ENCODE results near the gene RNF214. TPM values are rescaled to one million over a fixed set of nuclear protein-coding genes. Genes with fewer than 3 reads are reported as not detected.
"Not testable (repeated sequence)": the region's sequence is repeated elsewhere in the genome, so short reads cannot be mapped to it uniquely, and the experiment has no call there.

RNF214 gene
- total RNA-seq, 1 experiment from 2014 or later = 7.4 TPM

DNA sequence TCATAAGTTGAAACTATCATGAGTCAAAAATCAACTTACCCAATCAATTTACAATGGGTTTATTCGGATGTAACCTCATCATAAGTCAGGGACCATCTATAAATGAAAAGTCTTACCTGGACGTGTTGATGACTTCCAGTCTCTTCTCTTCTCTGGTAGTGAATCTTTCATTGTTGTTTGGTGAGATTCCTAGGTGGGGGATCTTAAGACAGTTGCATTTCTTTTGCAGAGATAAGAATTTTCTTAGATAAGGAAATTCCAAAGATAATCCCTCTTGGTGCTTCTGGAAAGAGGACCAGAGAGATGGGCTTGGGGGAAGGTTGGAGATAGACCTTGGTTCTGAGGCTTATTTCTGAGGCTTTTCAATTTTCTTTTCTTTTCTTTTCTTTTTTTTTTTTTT is 37.4 kb downstream of the RNF214 start:
- ChIA-PET POLR2A (ENCODE audit: unreplicated experiment) (no interaction called here), CTCF (no interaction called here)
- Histone ChIP-seq H3K9me2 (replicated peaks; ENCODE audit: low read length) (no peaks in the 10 kb centered on the region), H3K9me3 (ENCODE audit: low read length) (0 out of 2 replicates have a peak, but pooled peaks cover 4% of the 10 kb centered on the region), H3F3A (ENCODE audit: low read length, unreplicated experiment) (no peaks in the 10 kb centered on the region), H3K4me1 (ENCODE audit: insufficient read depth, low read length) (no peaks in the 10 kb centered on the region), H3K4me3 (ENCODE audit: low read length) (no peak overlapping the region), H3K27me3 (ENCODE audit: low read length) (no peaks in the 10 kb centered on the region), H3K27ac (ENCODE audit: low read length) (no peak overlapping the region), H3K36me3 (ENCODE audit: low read depth, low read length) (peaks cover 14% of the 10 kb centered on the region; the same call in 1 of the 2 replicates), H3K79me2 (ENCODE audit: low read length) (no peaks in the 10 kb centered on the region), H2AFZ (ENCODE audit: low read length) (no peak overlapping the region), H3K9ac (ENCODE audit: low read length) (no peak overlapping the region), H4K20me1 (ENCODE audit: low read length) (no peaks in the 10 kb centered on the region), H3K4me2 (ENCODE audit: low read length) (no peak overlapping the region)
- intact Hi-C loops (cut with micrococcal nuclease) = no loop called here
- ATAC-seq (no peak), DNase-seq (no peak)
- BruUV-seq (replicated peaks) = no TSS peak
- TF ChIP-seq EZH2 (IDR thresholded peaks at IDR 0.05; ENCODE audit: low read length, unreplicated experiment) (no peak), EZH2phosphoT487 (IDR thresholded peaks at IDR 0.05; ENCODE audit: borderline replicate concordance, low read length) (no peak)
- TF ChIP-seq, protein P1, sequence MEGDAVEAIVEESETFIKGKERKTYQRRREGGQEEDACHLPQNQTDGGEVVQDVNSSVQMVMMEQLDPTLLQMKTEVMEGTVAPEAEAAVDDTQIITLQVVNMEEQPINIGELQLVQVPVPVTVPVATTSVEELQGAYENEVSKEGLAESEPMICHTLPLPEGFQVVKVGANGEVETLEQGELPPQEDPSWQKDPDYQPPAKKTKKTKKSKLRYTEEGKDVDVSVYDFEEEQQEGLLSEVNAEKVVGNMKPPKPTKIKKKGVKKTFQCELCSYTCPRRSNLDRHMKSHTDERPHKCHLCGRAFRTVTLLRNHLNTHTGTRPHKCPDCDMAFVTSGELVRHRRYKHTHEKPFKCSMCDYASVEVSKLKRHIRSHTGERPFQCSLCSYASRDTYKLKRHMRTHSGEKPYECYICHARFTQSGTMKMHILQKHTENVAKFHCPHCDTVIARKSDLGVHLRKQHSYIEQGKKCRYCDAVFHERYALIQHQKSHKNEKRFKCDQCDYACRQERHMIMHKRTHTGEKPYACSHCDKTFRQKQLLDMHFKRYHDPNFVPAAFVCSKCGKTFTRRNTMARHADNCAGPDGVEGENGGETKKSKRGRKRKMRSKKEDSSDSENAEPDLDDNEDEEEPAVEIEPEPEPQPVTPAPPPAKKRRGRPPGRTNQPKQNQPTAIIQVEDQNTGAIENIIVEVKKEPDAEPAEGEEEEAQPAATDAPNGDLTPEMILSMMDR (conservative IDR thresholded peaks at IDR 0.05; ENCODE audit: low read depth, low read length) = no peak

DNA sequence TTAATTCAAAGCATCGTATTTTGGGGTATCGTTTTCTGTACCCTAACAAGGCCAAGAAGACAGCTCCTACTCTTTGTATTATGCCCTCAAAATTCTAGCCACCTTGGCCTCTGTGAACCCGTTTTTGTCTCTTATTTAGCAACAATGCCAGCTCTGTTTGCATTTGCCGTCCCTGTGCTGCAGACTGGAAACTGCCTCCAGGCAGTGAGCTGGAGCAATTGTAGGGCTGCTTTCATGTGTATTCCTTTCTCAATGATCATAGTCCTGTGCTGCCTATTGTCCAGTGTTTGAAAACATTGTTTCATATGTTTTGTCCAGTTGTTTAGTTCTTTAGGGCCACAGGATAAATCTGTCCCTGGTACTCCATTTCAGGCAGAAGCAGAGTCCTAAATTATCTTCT is 38.7 kb downstream of the RNF214 start:
- Histone ChIP-seq H3K9me3 (ENCODE audit: low read length) (0 out of 2 replicates have a peak, but pooled peaks cover 4% of the 10 kb centered on the region), H3K4me3 (ENCODE audit: low read length) (no peak overlapping the region), H3K9me2 (replicated peaks; ENCODE audit: low read length) (no peaks in the 10 kb centered on the region), H3K36me3 (ENCODE audit: low read depth, low read length) (peaks cover 14% of the 10 kb centered on the region; the same call in 1 of the 2 replicates), H2AFZ (ENCODE audit: low read length) (no peak overlapping the region), H3K9ac (ENCODE audit: low read length) (no peak overlapping the region), H3K4me2 (ENCODE audit: low read length) (no peak overlapping the region), H3K79me2 (ENCODE audit: low read length) (no peaks in the 10 kb centered on the region), H3F3A (ENCODE audit: low read length, unreplicated experiment) (no peaks in the 10 kb centered on the region), H4K20me1 (ENCODE audit: low read length) (no peaks in the 10 kb centered on the region), H3K4me1 (ENCODE audit: insufficient read depth, low read length) (no peaks in the 10 kb centered on the region), H3K27ac (ENCODE audit: low read length) (no peak overlapping the region), H3K27me3 (ENCODE audit: low read length) (no peaks in the 10 kb centered on the region)
- ATAC-seq = no peak
- BruUV-seq (replicated peaks) = no TSS peak
- no peak for DNase-seq
- TF ChIP-seq EZH2phosphoT487 (IDR thresholded peaks at IDR 0.05; ENCODE audit: borderline replicate concordance, low read length) = no peak
- TF ChIP-seq, protein P1 (conservative IDR thresholded peaks at IDR 0.05; ENCODE audit: low read depth, low read length) = no peak
- CTCF ChIA-PET = no interaction called here
- intact Hi-C loops (cut with micrococcal nuclease) = no loop called here
- POLR2A ChIA-PET (ENCODE audit: unreplicated experiment) = no interaction called here

DNA sequence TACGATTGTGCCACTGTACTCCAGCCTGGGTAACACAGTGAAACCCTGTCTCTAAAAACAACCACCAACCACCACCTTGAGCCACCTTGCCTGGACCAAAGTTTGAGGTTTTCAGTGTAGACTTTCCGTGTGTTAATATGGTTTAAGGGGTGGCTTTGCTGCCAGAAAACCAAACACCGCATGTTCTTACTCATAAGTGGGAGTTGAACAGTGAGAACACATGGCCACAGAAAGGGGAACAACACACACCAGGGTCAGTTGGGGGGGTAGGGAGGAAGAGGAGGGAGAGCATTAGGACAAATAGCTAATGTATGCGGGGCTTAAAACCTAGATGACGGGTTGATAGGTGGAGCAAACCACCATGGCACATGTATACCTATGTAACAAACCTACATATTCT is 39.7 kb downstream of the RNF214 start:
- intact Hi-C loops (cut with micrococcal nuclease); H3K4me3 ChIP-seq (ENCODE audit: low read length); H3K4me2 ChIP-seq (ENCODE audit: low read length); POLR2A ChIA-PET (ENCODE audit: unreplicated experiment); H3K79me2 ChIP-seq (ENCODE audit: low read length); H3K27ac ChIP-seq (ENCODE audit: low read length); H4K20me1 ChIP-seq (ENCODE audit: low read length); ATAC-seq; DNase-seq; BruUV-seq (replicated peaks); H3K9me2 ChIP-seq (replicated peaks; ENCODE audit: low read length); H2AFZ ChIP-seq (ENCODE audit: low read length); CTCF ChIA-PET; H3F3A ChIP-seq (ENCODE audit: low read length, unreplicated experiment); H3K9me3 ChIP-seq (ENCODE audit: low read length); H3K9ac ChIP-seq (ENCODE audit: low read length); H3K27me3 ChIP-seq (ENCODE audit: low read length); H3K4me1 ChIP-seq (ENCODE audit: insufficient read depth, low read length): not testable (repeated sequence)
- H3K36me3 ChIP-seq (ENCODE audit: low read depth, low read length) = peaks cover 12% of the 10 kb centered on the region; the same call in 1 of the 2 replicates

Data from PC-3 (cell line).